GM21360 (cell line): Measurements from ENCODE around the gene CHRNA5.

Experiments
- ATAC-seq: cut with Tn5 transposase; IDR thresholded peaks from one replicate; pipeline ENCODE4 v1.9.1; 2021; ENCODE audit warnings: mild to moderate bottlenecking, moderate library complexity; ENCODE audit not compliant: unreplicated experiment

The CHRNA5 gene

GRCh38 chr15:78636378-78636859 is 71.1 kb downstream of the CHRNA5 start:
- ATAC-seq: no peak

GRCh38 chr15:78637776-78638435 is 72.6 kb downstream of the CHRNA5 start:
- ATAC-seq: no peak

GRCh38 chr15:78638658-78639314 is 73.5 kb downstream of the CHRNA5 start:
- no peak for ATAC-seq

GRCh38 chr15:78640527-78641101 is 75.3 kb downstream of the CHRNA5 start:
- ATAC-seq: no peak

GRCh38 chr15:78641102-78641748 is 75.9 kb downstream of the CHRNA5 start, which contains the start of gene CHRNB4:
Gene CHRNB4 (minus strand): TSS chr15:78641210. CDS start chr15:78641133, 77 bp downstream.
- no peak for ATAC-seq

GRCh38 chr15:78641749-78642275 is 76.5 kb downstream of the CHRNA5 start:
- ATAC-seq: no peak

GRCh38 chr15:78642331-78642730 is 77.0 kb downstream of the CHRNA5 start:
- no peak for ATAC-seq
